ENCODE measurements around the gene IFT172.

IFT172 gene

DNA sequence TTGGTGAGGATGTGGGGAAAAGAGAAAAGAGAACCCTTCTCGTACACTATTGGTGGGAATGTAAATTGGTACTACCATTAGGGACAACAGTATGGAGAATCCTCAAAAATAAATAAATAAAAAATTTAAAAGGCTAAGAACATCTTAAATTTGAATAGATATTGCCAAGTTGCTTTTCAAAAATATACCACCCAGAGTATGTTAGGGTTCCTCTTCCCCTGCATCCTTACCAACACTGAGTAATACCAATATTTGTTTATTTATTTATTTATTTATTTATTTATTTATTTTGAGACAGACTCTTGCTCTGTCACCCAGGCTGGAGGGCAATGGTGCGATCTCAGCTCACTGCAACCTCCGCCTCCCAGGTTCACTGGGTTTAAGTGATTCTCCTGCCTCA is 66.6 kb downstream of the IFT172 start:
- DNase-seq (ENCODE audit: low read depth): no peak

DNA sequence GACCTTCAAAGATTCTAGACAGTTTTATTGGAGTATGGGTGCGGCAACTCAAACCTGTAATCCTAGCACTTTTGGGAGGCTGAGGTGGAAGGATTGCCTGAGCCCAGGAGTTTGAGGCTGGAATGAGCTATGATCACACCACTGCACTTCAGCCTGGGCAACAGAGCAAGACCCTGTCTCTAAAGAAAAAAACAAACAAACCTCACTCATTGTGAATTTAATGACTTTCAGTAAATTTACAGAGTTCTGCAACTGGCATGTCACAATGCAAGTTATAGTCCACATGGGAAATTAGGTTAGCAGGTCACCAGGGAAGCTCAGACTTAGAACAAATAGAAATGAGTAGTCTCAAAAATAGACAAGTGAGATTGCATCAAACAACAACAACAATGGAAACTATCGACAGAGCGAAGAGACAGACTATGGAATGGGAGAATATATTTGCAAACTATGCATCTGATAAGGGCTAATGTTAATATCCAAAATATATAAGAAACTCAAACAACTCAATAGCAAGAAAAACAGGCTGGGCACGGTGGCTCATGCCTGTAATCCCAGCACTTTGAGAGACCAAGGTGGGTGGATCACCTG is 67.8 kb downstream of the IFT172 start:
- DNase-seq (ENCODE audit: low read depth): no peak

DNA sequence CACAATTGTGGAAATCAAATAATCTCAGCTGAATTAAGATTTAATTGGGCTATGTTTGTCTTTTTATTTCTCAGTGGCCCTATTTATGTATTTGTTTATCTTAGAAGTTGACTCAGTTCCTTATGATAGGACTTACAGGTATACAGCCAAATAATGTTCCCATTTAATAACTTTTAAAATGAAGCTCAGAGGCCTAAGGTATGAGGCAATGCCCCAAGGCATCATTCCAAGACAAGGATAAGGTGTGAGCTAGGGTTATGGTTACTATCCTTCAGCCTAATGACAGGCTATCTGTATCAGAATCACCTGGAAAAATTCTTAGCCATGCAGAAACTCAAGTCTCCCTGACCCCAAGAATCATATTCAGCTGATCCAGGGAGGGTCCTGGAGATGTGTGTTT is 68.5 kb downstream of the IFT172 start:
- no peak for DNase-seq (ENCODE audit: low read depth)

DNA sequence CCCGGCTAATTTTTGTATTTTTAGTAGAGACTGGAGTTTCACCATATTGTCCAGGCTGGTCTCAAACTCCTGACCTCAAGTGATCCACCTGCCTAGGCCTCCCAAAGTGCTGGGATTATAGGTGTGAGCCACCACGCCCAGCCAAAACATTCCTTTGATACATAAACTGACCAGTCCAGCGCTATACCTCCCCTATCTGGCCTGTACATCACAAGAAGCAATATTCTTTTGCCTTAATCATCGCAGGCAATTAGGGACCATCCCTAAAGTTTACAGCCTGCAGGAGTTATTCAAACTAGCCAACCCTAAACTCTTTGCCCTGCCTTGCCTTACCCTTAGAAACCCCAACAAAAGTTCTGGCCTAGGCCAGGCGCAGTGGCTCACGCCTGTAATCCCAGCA is 73.4 kb downstream of the IFT172 start:
- DNase-seq (ENCODE audit: low read depth): no peak

DNA sequence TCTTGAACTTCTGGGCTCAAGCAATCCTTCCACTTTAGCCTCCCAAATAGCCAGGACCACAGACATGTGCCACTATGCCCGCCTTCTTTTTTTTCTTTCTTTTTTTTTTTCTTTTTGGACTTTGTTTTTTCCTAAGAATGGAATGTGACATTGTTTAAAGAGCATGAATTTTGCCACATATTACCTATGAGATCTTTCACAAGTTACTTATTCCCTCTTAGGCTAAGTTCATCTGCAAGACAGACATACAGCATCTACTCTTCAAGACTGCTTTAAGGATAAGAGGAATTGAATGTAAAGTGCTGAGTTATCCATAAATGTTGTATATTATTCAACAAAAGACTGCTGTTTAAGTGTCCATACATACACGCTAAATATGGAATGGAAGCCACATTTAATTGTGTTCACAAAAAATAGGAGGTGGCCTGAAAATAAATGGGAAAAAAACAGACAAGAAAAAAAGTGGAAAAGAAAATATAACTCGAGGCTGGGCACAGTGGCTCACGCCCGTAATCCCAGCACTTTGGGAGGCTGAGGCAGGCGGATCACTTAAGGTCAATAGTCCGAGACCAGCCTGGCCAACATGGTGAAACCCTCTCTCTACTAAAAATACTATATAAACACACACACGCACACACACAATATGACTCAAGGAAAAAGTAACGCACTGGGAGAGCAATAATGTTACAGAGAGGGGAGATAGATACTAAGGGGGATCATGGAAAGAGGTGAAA is 77.0 kb downstream of the IFT172 start:
- DNase-seq (ENCODE audit: low read depth): no peak

DNA sequence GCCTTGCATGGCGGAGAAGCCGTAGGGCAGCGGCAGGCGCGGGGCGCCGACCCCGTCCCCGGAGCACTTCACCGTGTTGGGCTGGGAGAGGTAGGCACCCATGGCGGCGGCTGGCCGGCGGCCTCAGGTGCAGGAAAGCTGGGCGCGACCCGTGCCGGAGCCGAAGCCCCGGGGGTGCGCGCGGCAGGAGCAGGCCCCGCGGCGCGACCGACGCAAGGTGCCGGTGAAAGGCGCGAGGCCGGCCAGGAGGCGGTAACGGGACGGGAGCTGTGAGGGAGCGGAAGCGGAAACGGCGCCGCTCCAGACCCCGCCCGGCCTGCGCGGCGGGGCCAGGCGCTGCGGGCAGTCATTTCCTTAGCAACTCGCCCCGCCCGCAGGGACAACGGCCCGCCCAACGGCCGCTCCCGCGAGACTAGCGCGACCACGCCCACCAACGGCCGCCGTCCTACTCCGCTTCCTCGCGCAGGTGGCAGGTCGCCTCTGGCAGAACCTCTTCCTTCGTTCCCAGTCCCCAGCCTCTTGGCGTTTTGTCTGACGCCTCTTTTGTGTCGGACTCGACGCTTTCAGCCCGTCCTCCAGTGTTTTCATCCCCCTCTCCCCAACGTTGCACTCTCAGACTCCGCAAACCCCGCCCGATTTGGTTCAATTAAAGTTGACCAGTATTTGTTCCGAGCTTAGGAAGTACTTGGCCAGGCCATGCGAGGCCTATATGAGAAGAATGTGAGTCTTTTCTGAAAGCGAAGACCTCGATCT is 80.0 kb downstream of the IFT172 start, which contains the start of gene PPM1G:
TSS of gene PPM1G (minus strand) at position 271 of the 753 bp plus-strand sequence. CDS start at position 102, 169 bp downstream.
- peak; percentile 94 for DNase-seq (ENCODE audit: low read depth)

DNA sequence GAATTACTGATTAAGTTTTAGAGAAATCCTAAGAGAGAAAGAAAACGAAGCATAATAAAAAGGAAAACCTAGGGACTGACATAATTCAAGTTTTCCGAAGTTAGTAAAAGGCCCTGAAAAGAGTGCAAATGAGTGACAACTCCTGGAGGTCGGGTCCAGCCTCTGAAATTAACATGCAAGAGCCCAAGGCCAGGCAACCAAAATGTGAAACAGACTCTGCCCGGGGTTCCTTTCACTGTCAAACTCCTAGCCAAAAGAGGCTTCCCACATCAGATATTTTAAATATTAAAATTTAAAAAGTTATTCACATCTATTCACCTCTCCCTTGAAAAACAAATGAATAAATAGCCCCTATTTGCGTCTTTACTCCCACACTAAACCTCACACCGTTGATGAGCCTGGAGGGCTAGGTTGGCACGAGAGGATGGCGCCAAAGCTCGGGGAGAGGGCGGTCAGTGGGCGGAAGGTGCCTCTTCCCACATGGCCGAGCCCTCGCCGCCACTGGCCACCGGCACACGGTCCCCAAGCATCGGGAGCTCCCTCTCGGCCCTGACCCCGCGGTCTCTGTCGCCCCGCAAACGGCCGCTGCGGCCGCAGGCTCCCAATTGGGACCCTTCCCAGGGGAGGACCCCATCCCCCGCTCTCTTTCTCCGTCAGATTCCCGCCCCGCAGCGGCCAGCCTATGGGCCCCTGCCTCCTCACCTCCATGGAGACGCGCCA is 80.8 kb downstream of the IFT172 start:
- peak; percentile 20 for DNase-seq (ENCODE audit: low read depth)

DNA sequence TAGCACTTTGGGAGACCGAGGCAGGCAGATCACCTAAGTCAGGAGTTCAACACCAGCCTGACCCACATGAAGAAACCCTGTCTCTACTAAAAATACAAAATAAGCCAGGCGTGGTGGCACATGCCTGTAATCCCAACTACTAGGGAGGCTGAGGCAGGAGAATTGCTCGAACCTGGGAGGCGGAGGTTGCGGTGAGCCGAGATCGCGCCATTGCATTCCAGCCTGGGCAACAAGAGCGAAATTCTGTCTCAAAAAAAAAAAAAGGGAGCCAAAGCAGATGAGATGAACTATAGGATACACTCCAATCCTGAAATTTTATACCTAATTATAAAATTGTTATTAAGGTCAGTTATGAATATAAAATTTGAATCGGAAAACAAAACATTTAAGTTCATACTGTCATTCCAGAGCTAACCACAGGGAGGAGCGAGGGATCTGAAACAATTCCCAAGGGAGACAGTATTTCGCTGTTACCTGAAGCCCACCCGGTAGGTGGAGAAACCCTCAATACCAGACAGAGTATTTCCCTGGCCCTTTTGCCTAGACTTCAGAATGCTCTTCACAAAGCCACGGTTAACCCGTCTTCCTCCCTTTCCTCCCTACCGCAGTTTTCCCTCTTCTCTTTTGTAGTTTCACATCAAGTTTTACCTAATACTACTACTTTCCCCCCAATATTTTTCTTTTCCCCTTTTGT is 81.6 kb downstream of the IFT172 start:
- no peak for DNase-seq (ENCODE audit: low read depth)

DNA sequence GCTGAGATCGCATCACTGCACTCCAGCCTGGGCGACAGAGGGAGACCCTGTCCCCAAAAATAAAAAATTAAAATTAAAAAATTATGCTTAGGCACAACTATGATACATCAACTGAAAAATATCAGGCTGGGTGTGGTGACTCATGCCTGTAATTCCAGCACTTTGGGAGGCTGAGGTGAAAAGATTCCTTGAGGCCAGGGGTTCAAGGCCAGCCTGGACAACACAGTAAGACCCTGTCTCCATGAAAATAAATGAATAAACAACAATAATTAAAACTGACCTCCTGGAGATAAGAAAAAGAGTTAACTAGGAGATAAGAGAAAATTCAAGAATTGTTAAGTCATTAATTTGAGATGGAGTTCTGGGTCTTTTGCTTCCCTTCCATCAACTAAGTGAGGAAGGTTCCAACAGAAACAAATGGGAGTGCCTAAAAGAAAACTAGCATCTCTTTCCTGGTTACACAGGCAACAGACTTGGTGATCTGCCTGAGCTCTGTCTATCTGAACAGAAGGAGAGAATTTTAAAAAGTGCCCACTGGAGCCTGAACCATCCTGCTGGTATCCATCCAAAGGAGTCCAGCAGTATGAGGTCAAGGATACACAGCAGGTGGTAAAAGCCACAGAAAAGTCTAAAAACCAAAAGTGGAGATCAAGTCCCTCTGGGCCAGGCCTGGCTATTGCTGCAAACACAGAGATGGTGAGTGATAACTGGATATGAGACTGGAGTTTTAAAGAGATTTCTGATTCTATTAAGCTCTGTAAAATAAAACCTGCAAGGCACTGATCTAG is 89.0 kb downstream of the IFT172 start:
- DNase-seq (ENCODE audit: low read depth): no peak

DNA sequence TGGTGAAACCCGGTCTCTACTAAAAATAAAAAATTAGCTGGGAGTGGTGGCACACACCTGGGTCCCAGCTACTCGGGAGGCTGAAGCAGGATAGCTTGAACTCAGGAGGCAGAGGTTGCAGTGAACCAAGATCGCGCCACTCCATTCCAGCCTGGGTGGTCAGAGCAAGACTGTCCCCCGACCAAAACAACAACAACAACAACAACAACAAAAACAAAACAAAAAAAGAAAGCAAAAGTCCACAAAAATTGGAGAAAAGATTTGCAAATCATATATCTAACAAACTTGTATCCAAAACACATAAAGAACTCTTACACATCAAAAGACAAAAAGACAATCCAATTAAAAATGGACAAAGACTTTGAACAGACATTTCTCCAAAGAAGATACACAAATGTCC is 90.6 kb downstream of the IFT172 start:
- DNase-seq (ENCODE audit: low read depth): no peak

Data from activated T-cell treated with anti-CD3 and anti-CD28 coated beads for 24 hours (primary cell).